Measurements from ENCODE around the gene WDR6.

DNA sequence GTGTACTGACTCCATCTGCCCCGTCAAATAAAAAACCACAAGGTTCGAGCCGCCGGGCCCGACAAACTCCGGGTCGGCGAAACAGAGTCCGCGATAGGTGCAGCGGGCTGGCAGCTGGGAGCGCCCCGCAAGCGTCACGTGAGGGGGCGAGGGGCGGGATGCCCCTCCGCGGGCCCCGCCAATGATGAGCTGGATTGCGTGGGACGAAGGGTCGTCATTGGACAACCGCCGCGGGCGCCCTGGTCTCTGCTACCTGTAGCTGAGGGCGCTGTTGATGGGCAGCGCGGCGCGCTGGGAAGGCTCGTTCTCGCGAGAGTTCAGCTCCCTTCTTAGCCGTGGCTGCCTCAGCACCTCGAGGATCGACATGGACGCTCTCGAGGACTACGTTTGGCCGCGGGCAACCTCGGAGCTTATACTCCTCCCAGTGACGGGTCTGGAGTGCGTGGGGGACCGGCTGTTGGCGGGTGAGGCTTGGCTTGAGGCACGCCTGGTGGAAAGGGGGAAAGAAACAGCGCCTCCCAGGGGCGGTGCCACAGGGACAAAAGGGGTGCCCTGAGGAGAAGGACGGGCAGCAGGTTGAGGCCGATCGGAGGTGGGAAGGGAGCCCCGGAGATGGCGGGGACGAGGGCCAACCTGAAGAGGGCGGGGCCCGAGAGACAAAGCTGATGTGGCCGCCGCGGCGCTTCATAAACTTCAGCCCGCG is at the start of gene WDR6:
- TF ChIP-seq, protein P1, sequence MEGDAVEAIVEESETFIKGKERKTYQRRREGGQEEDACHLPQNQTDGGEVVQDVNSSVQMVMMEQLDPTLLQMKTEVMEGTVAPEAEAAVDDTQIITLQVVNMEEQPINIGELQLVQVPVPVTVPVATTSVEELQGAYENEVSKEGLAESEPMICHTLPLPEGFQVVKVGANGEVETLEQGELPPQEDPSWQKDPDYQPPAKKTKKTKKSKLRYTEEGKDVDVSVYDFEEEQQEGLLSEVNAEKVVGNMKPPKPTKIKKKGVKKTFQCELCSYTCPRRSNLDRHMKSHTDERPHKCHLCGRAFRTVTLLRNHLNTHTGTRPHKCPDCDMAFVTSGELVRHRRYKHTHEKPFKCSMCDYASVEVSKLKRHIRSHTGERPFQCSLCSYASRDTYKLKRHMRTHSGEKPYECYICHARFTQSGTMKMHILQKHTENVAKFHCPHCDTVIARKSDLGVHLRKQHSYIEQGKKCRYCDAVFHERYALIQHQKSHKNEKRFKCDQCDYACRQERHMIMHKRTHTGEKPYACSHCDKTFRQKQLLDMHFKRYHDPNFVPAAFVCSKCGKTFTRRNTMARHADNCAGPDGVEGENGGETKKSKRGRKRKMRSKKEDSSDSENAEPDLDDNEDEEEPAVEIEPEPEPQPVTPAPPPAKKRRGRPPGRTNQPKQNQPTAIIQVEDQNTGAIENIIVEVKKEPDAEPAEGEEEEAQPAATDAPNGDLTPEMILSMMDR (conservative IDR thresholded peaks at IDR 0.05 in 1 of 2, IDR thresholded peaks at IDR 0.05 in 1 of 2; ENCODE audit: low read depth in 1 of 2, low read length in 2 of 2): peak; percentile 12 to 32
- no peak for TF ChIP-seq EZH2 (IDR thresholded peaks at IDR 0.05; ENCODE audit: low read length, missing control alignments)

All from fibroblast of lung (primary cell).